K562 (cell line): Measurements from ENCODE around the gene GCNT2. TPM values are rescaled to one million over a fixed set of nuclear protein-coding genes. Genes with fewer than 3 reads are reported as not detected.

Experiments used
- ATAC-seq: fragments of 200-7000 bp; cut with Tn5 transposase; 3 replicates; pipeline ENCODE4 v1.9.1; 2020; ENCODE audit warnings: moderate library complexity
- BruUV-seq: library from RNA; stranded (reverse); fragments of 400-500 nt; replicated peaks from 2 replicates; lab custom pipeline; 2021; lab: Mats Ljungman, UMichigan
- CTCF ChIA-PET: fragments of 300-600 bp; formaldehyde crosslinking; extraction: SDS; loops from one replicate; lab custom pipeline; 2021; ENCODE audit warnings: low intra/inter-chr PET ratio; lab: Yijun Ruan, JAX
- POLR2A ChIA-PET: fragments of 300-600, 350-650 bp; sonication (Branson Sonifier 250); formaldehyde crosslinking; extraction: SDS; loops from one replicate; lab custom pipeline; 2021; ENCODE audit warnings: antibody characterized with exemption, inconsistent platforms; lab: Yijun Ruan, JAX
- DNase-seq, 4 experiments: peaks; one replicate each; pipeline versions ENCODE4 v3.0.0 to v3.0.0-alpha.2; 2011 to 2018; ENCODE audit warnings: low spot score in 3 of 4, mixed read lengths in 3 of 4; ENCODE audit errors: extremely low read depth in 1 of 4
- FAIRE-seq: peaks from 2 replicates; lab custom pipeline; 2011; peaks lifted over from hg19 to GRCh38; lab: Jason Lieb, UNC
- H2AFZ ChIP-seq: 2 replicates; pipeline ENCODE4 v1.6.0; 2011; ENCODE audit warnings: low read depth, low read length, control low read depth, inconsistent platforms
- H3K27ac ChIP-seq: fragments of 200-600 bp; 3 replicates; pipeline ENCODE4 v1.8.0; 2011; ENCODE audit warnings: low read depth, mild to moderate bottlenecking, control low read depth, inconsistent platforms, low read length, moderate library complexity, mixed read lengths; ENCODE audit errors: extremely low read depth
- H3K27me3 ChIP-seq, 2 experiments: fragments of 300-600 bp in 1 of 2; 2 replicates in 1 of 2; 3 replicates in 1 of 2; pipeline versions ENCODE4 v1.6.0 to v1.8.0; 2011; ENCODE audit warnings: inconsistent platforms in 2 of 2, low read length in 2 of 2, mild to moderate bottlenecking in 1 of 2, mixed read lengths in 1 of 2, moderate library complexity in 1 of 2; ENCODE audit not compliant: control insufficient read depth in 2 of 2, insufficient read depth in 2 of 2
- H3K36me3 ChIP-seq: fragments of 300-600 bp; 3 replicates; pipeline ENCODE4 v1.8.0; 2011; ENCODE audit warnings: mild to moderate bottlenecking, low read length, inconsistent platforms; ENCODE audit not compliant: control insufficient read depth, insufficient read depth
- H3K4me1 ChIP-seq, 2 experiments: fragments of 200-600 bp in 1 of 2; replicated peaks in 1 of 2; 2 replicates in 1 of 2; 3 replicates in 1 of 2; pipeline versions ENCODE4 v1.5.1 to v1.8.0; 2011; ENCODE audit warnings: inconsistent platforms in 2 of 2, low read length in 2 of 2, mild to moderate bottlenecking in 1 of 2, mixed read lengths in 1 of 2, moderate library complexity in 1 of 2; ENCODE audit not compliant: control insufficient read depth in 2 of 2, insufficient read depth in 2 of 2
- H3K4me2 ChIP-seq: 2 replicates; pipeline ENCODE4 v1.6.1; 2011; ENCODE audit warnings: low read length, control low read depth, inconsistent platforms, mixed read lengths; ENCODE audit not compliant: insufficient read depth
- H3K4me3 ChIP-seq: fragments of 200-600 bp; sonication (generic), shearing (Covaris generic); 2 replicates; pipeline ENCODE4 v1.5.1; 2016; ENCODE audit warnings: control low read depth, inconsistent platforms
- H3K79me2 ChIP-seq: fragments of 200-600 bp; 3 replicates; pipeline ENCODE4 v1.8.0; 2011; ENCODE audit warnings: low read length, inconsistent platforms; ENCODE audit not compliant: control insufficient read depth, insufficient read depth
- H3K9ac ChIP-seq, 2 experiments: 2 replicates each; pipeline versions ENCODE4 v1.6.0 to v1.6.1; 2011; ENCODE audit warnings: low read depth in 2 of 2, low read length in 2 of 2, control low read depth in 1 of 2, inconsistent platforms in 1 of 2, mild to moderate bottlenecking in 1 of 2, mixed read lengths in 1 of 2; ENCODE audit not compliant: insufficient read depth in 1 of 2
- H3K9me1 ChIP-seq: one replicate; pipeline ENCODE4 v1.6.0; 2011; ENCODE audit warnings: inconsistent platforms, mild to moderate bottlenecking, low read length, moderate library complexity; ENCODE audit not compliant: control insufficient read depth, insufficient read depth
- H3K9me3 ChIP-seq: replicated peaks from 2 replicates; pipeline ENCODE4 v1.5.1; 2011; ENCODE audit warnings: low read depth, low read length, inconsistent platforms; ENCODE audit not compliant: control insufficient read depth, insufficient read depth
- H4K20me1 ChIP-seq: replicated peaks from 2 replicates; pipeline ENCODE4 v1.6.1; 2011; ENCODE audit warnings: low read length, inconsistent platforms, mixed read lengths; ENCODE audit not compliant: control insufficient read depth, insufficient read depth
- DDX20 ChIP-seq: fragments of 450-650 bp; IDR thresholded peaks from 2 replicates; pipeline ENCODE4 v1.6.1; 2016; ENCODE audit warnings: missing genetic modification characterization, low read depth, mild to moderate bottlenecking, missing compliant biosample characterization, moderate library complexity
- E2F5 ChIP-seq: sonication (generic); formaldehyde crosslinking; IDR thresholded peaks from 2 replicates; pipeline ENCODE4 v1.8.0; 2022; ENCODE audit warnings: mild to moderate bottlenecking, missing genetic modification reagents
- FOXP1 ChIP-seq: sonication (generic); formaldehyde crosslinking; IDR thresholded peaks from 2 replicates; pipeline ENCODE4 v1.8.0; 2022; ENCODE audit warnings: mild to moderate bottlenecking, missing genetic modification reagents
- HDAC3 ChIP-seq: fragments of 450-650 bp; IDR thresholded peaks from 2 replicates; pipeline ENCODE4 v1.6.1; 2018; ENCODE audit warnings: borderline replicate concordance, mild to moderate bottlenecking, moderate library complexity; ENCODE audit not compliant: partially characterized antibody
- HINFP ChIP-seq: fragments of 450-650 bp; conservative IDR thresholded peaks from 2 replicates; pipeline ENCODE4 v1.6.1; 2016; ENCODE audit warnings: missing genetic modification characterization, low read depth, mild to moderate bottlenecking, control low read depth, missing compliant biosample characterization
- HNRNPK ChIP-seq: fragments of 200-400 bp; formaldehyde crosslinking; IDR thresholded peaks from one replicate; pipeline ENCODE4 v1.6.1; 2018; ENCODE audit warnings: mild to moderate bottlenecking, low read depth, low read length; ENCODE audit not compliant: poor library complexity, severe bottlenecking
- ILF3 ChIP-seq: fragments of 450-650 bp; IDR thresholded peaks from 2 replicates; pipeline ENCODE4 v1.6.1; 2018; ENCODE audit warnings: antibody characterized with exemption, mild to moderate bottlenecking, moderate library complexity, borderline replicate concordance
- KDM5B ChIP-seq: fragments of 200-600 bp; sonication (generic); IDR thresholded peaks from 2 replicates; pipeline ENCODE4 v1.6.1; 2012; ENCODE audit warnings: low read depth, mild to moderate bottlenecking, moderate library complexity, low read length, control low read depth, inconsistent platforms; ENCODE audit not compliant: insufficient replicate concordance
- NFIX ChIP-seq: fragments of 250-450 bp; sonication (Bioruptor Pico); IDR thresholded peaks from 2 replicates; pipeline ENCODE4 v1.4.0; 2020; ENCODE audit warnings: low read depth, mild to moderate bottlenecking, moderate library complexity
- NR2F6 ChIP-seq: fragments of 450-650 bp; formaldehyde crosslinking; IDR thresholded peaks from 2 replicates; pipeline ENCODE4 v1.4.0; 2020; ENCODE audit warnings: mild to moderate bottlenecking
- PATZ1 ChIP-seq: fragments of 250-450 bp; sonication (Bioruptor Pico); IDR thresholded peaks from 2 replicates; pipeline ENCODE4 v1.5.0; 2020; ENCODE audit warnings: mild to moderate bottlenecking, borderline replicate concordance
- SMAD1 ChIP-seq: fragments of 150-350 bp; IDR thresholded peaks from 2 replicates; pipeline ENCODE4 v1.6.1; 2014; ENCODE audit warnings: low read length, low read depth; ENCODE audit not compliant: partially characterized antibody
- ZNF3 ChIP-seq: fragments of 250-450 bp; sonication (Bioruptor Pico); IDR thresholded peaks from 2 replicates; pipeline ENCODE4 v1.5.0; 2021; ENCODE audit warnings: mild to moderate bottlenecking, moderate library complexity
- ZNF316 ChIP-seq: fragments of 450-650 bp; IDR thresholded peaks from 2 replicates; pipeline ENCODE4 v1.6.1; 2016
- ZNF41 ChIP-seq: fragments of 250-450 bp; sonication (Bioruptor Pico); conservative IDR thresholded peaks from 2 replicates; pipeline ENCODE4 v1.4.0; 2020; ENCODE audit warnings: mild to moderate bottlenecking
- ZNF436 ChIP-seq: fragments of 250-450, 450-650 bp; sonication (Bioruptor Pico); formaldehyde crosslinking; IDR thresholded peaks from 2 replicates; pipeline ENCODE4 v1.7.0; 2020; ENCODE audit warnings: mild to moderate bottlenecking
- ZNF644 ChIP-seq: fragments of 200-800 bp; sonication (Bioruptor generic); IDR thresholded peaks from 2 replicates; pipeline ENCODE4 v1.6.1; 2016; ENCODE audit warnings: low read depth, missing genetic modification characterization, missing compliant biosample characterization
- WGBS: fragments of 100-300 bp; shearing (Covaris generic); methylation state at CpG from one replicate; pipeline ENCODE4 v1.1.6; 2016; ENCODE audit warnings: low coverage, mixed read lengths; ENCODE audit not compliant: insufficient coverage; ENCODE audit errors: missing lambda C conversion rate; 5-methylcytosine and 5-hydroxymethylcytosine counted together
- in situ Hi-C: fragments of 300-500 bp; cut with MboI; formaldehyde crosslinking; loops from 4 replicates; pipeline ENCODE4 v1.15.0; 2018; ENCODE audit warnings: inconsistent platforms, mixed read lengths
- intact Hi-C: fragments of 100-400 bp; cut with micrococcal nuclease; formaldehyde crosslinking; loops from 2 replicates; pipeline ENCODE4 v1.14.2; 2022
- polyA plus RNA-seq, 8 experiments: library from polyadenylated mRNA; depleted of rRNA in 4 of 8; stranded (reverse) in 5 of 8; unstranded in 3 of 8; fragments of >200 nt; fragmentation: Nextera tagmentation in 2 of 8; fragmentation: Illumina TruSeq in 1 of 8; extraction: Ambion mirVana in 2 of 8; extraction: Trizol in 1 of 8; gene quantifications; 2 replicates each; pipeline versions ENCODE4 v1.2.1 to v1.2.3, GENCODE V29; 2011 to 2014; ENCODE audit warnings: inconsistent platforms in 1 of 8, missing spikeins in 1 of 8
- total RNA-seq, 7 experiments: library from RNA; depleted of rRNA in 6 of 7; stranded (reverse); fragments of >200 nt in 6 of 7; fragmentation: Illumina TruSeq in 2 of 7; extraction: Trizol in 2 of 7; gene quantifications; 2 replicates each; pipeline versions ENCODE4 v1.2.1 to v1.2.3, GENCODE V29; 2011 to 2021; ENCODE audit warnings: low replicate concordance in 1 of 7

Gene GCNT2
- total and polyA plus RNA-seq, 9 of the 15 experiments (the other 6 are each of a cell fraction or from before 2014, with no cell fraction given), result 0.78 to 2.6 (median 1.6) TPM

GRCh38 chr6:10613723-10614122, 92.6 kb downstream of the GCNT2 start:
- H3K79me2 ChIP-seq, result no peaks in the 10 kb centered on the region
- no peak overlapping the region for H3K9ac ChIP-seq
- H3K9me3 ChIP-seq, result no peaks in the 10 kb centered on the region; the same call in 1 of the 2 replicates
- TF ChIP-seq ZNF3 (CRISPR knock-in tag) (no peak), E2F5 (no peak), KDM5B (no peak), HNRNPK (no peak), FOXP1 (CRISPR knock-in tag) (no peak), DDX20 (no peak), ZNF316 (no peak), HDAC3 (no peak), PATZ1 (CRISPR knock-in tag) (no peak), ILF3 (no peak), NR2F6 (no peak), HINFP (no peak), NFIX (CRISPR knock-in tag) (no peak), ZNF436 (no peak), SMAD1 (no peak), ZNF644 (tag) (no peak), ZNF41 (CRISPR knock-in tag) (no peak)
- no peaks in the 10 kb centered on the region for H4K20me1 ChIP-seq
- peaks cover 0 to 9% of the 10 kb centered on the region in 2 experiments; a peak in 3 of 5 replicates for H3K27me3 ChIP-seq
- ATAC-seq (no peak), DNase-seq (no peak), FAIRE-seq (no peak)
- no peak overlapping the region for H3K4me2 ChIP-seq
- H3K27ac ChIP-seq, result no peak overlapping the region
- 11% methylated on average over 2 of the region's 2 CpGs for WGBS
- no peaks in the 10 kb centered on the region for H3K9me1 ChIP-seq
- H3K36me3 ChIP-seq, result no peaks in the 10 kb centered on the region
- BruUV-seq, result no TSS peak
- H3K4me3 ChIP-seq, result no peak overlapping the region
- POLR2A ChIA-PET, result interaction anchor here (0.7 to 0.9 kb wide), 2 partner anchors 17 to 33 kb away, joined by 4 to 6 read pairs; no protein-coding TSS in a partner anchor
- no peak overlapping the region for H2AFZ ChIP-seq
- intact Hi-C loops, result no loop called here
- in situ Hi-C loops, result no loop called here
- CTCF ChIA-PET, result no interaction called here
- H3K4me1 ChIP-seq, result no peaks in the 10 kb centered on the region
